Epithelial cell of esophagus (primary cell): Measurements from ENCODE around the gene MTFP1.
"Not testable (repeated sequence)": the region's sequence is repeated elsewhere in the genome, so short reads cannot be mapped to it uniquely, and the experiment has no call there.

Experiments
- DNase-seq: peaks from one replicate; pipeline ENCODE4 v3.0.0; 2010; ENCODE audit warnings: low read depth
- H3K4me3 ChIP-seq: 2 replicates; pipeline ENCODE4 v1.5.1; 2011; ENCODE audit warnings: mild to moderate bottlenecking, low read length, control low read depth
- CTCF ChIP-seq: IDR thresholded peaks from 2 replicates; pipeline ENCODE4 v1.5.1; 2011; ENCODE audit warnings: low read depth, mild to moderate bottlenecking, low read length, control low read depth, inconsistent platforms; ENCODE audit not compliant: insufficient read depth; ENCODE audit errors: missing control alignments

The MTFP1 gene

GRCh38 chr22:30397656-30398635, 27.6 kb upstream of the MTFP1 start:
- no peak for TF ChIP-seq CTCF
- peak overlapping the region; percentile 74 for H3K4me3 ChIP-seq
- DNase-seq: peak; percentile 21

GRCh38 chr22:30398685-30399680, 26.6 kb upstream of the MTFP1 start:
- H3K4me3 ChIP-seq: peak overlapping the region; percentile 74
- no peak for TF ChIP-seq CTCF
- peak; percentile 22 for DNase-seq

- H3K4me3 ChIP-seq: no peak overlapping the region
- no peak for TF ChIP-seq CTCF
- DNase-seq: no peak
Measured at GRCh38 chr22:30399718-30400117, 25.9 kb upstream of the MTFP1 start.

- H3K4me3 ChIP-seq: no peak overlapping the region
- DNase-seq: peak; percentile 94
- TF ChIP-seq CTCF: no peak
Measured at GRCh38 chr22:30400159-30400558, 25.4 kb upstream of the MTFP1 start.

- not testable (repeated sequence) for H3K4me3 ChIP-seq, DNase-seq
Measured at GRCh38 chr22:30401024-30401423, 24.5 kb upstream of the MTFP1 start.

- no peak for DNase-seq
- no peak overlapping the region for H3K4me3 ChIP-seq
- no peak for TF ChIP-seq CTCF
Measured at GRCh38 chr22:30402028-30402765, 23.4 kb upstream of the MTFP1 start.

- H3K4me3 ChIP-seq, DNase-seq: not testable (repeated sequence)
Measured at GRCh38 chr22:30402766-30403104, 22.8 kb upstream of the MTFP1 start.
